Measurements from ENCODE around the gene UVSSA.

UVSSA gene

GRCh38 chr4:1351854-1352566 lies 5.0 kb downstream of the UVSSA start:
- TF ChIP-seq, protein P1, sequence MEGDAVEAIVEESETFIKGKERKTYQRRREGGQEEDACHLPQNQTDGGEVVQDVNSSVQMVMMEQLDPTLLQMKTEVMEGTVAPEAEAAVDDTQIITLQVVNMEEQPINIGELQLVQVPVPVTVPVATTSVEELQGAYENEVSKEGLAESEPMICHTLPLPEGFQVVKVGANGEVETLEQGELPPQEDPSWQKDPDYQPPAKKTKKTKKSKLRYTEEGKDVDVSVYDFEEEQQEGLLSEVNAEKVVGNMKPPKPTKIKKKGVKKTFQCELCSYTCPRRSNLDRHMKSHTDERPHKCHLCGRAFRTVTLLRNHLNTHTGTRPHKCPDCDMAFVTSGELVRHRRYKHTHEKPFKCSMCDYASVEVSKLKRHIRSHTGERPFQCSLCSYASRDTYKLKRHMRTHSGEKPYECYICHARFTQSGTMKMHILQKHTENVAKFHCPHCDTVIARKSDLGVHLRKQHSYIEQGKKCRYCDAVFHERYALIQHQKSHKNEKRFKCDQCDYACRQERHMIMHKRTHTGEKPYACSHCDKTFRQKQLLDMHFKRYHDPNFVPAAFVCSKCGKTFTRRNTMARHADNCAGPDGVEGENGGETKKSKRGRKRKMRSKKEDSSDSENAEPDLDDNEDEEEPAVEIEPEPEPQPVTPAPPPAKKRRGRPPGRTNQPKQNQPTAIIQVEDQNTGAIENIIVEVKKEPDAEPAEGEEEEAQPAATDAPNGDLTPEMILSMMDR (IDR thresholded peaks at IDR 0.05; ENCODE audit: low read depth, low read length, missing control alignments): peak; percentile 94
- no peak overlapping the region for H3K4me3 ChIP-seq (ENCODE audit: low read depth, low read length)
- peak; percentile 48 for DNase-seq (ENCODE audit: low read depth)
- in situ Hi-C loops (cut with HindIII; ENCODE audit: low sequenced_read_pairs): no loop called here

GRCh38 chr4:1352567-1352900 lies 5.5 kb downstream of the UVSSA start:
- no peak for DNase-seq (ENCODE audit: low read depth)
- in situ Hi-C loops (cut with HindIII; ENCODE audit: low sequenced_read_pairs): no loop called here
- H3K4me3 ChIP-seq (ENCODE audit: low read depth, low read length): no peak overlapping the region
- TF ChIP-seq, protein P1 (IDR thresholded peaks at IDR 0.05; ENCODE audit: low read depth, low read length, missing control alignments): no peak

DNA sequence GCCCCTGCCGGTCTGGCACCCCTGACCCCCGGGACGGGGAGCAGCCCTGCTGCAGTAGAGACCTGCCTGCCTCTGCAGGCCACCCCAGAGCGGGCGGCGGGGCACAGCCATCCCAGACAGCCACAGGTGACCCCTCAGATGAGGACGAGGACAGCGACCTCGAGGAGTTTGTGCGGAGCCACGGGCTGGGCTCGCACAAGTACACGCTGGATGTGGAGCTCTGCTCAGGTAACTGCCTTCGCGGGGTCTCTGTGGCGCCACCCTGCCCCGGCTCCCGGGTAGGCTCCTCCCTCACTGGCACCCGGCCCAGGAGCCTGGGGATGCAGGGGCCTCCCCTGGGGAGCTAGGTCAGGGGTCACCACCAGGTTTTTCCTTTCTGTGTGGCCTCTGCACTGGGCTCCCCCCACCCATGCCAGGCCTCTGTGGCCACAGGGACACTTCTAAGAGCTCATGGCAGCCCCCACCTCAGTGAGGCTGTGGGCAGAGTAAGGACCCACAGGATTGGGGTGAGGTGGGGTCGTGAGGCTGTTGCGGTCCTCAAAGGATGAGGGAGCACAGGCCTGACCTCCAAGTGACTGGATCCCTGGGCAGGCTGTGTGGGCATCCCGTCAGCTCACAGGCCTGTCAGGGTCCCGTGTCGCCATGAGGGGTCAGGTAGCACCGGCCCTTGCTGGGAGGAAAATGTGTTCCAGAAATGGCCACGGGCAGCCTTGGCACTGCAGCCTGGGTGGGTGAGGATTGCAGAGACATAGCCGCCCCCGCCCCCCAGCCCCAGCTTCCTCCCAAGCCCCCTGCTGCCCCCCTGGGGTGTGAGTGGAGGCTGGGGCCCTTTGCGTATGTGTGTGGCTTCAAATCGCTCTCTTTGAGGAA lies 6.4 kb downstream of the UVSSA start:
- DNase-seq (ENCODE audit: low read depth): no peak
- TF ChIP-seq, protein P1 (IDR thresholded peaks at IDR 0.05; ENCODE audit: low read depth, low read length, missing control alignments): no peak
- no peak overlapping the region for H3K4me3 ChIP-seq (ENCODE audit: low read depth, low read length)
- in situ Hi-C loops (cut with HindIII; ENCODE audit: low sequenced_read_pairs): no loop called here

DNA sequence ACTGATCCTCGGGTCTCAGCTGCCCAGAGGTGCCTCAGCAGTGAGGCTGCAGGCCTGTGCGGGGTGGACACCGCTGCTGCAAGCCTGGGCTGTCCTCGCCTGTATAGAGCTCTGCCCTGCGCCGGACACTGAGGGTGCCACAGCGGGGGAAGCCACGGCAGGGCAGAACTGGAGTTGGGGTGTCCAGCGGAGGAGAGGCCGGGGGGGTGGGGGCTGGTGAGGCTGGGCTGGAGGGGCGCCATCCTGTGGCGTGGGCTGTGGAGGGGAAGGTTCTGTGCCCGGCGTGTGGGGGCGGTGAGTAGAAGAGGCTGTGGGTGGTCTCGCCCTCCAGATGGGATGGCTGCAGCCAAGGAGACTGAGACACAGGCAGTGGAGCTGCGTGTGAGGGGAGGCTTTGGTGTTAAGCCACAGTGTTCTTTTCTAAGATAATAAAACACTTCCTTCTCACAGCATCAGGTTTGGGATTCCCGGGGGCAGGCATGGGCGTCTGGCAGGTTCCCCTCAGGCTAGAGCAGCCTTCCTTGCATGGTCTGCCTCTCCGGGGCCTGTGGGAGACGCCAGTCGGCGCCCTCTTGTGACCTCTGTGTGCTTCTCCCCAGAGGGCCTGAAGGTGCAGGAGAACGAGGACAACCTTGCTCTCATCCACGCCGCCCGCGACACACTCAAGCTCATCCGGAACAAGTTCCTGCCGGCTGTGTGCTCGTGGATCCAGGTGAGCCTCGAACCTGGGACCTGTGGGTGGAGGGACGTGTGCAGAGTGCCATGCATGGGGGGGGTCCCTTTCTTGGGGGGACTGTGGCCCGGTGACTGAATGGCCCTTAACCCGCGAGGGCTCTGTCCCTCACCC lies 7.4 kb downstream of the UVSSA start:
- TF ChIP-seq, protein P1 (IDR thresholded peaks at IDR 0.05; ENCODE audit: low read depth, low read length, missing control alignments): no peak
- in situ Hi-C loops (cut with HindIII; ENCODE audit: low sequenced_read_pairs): no loop called here
- no peak for DNase-seq (ENCODE audit: low read depth)
- no peak overlapping the region for H3K4me3 ChIP-seq (ENCODE audit: low read depth, low read length)

DNA sequence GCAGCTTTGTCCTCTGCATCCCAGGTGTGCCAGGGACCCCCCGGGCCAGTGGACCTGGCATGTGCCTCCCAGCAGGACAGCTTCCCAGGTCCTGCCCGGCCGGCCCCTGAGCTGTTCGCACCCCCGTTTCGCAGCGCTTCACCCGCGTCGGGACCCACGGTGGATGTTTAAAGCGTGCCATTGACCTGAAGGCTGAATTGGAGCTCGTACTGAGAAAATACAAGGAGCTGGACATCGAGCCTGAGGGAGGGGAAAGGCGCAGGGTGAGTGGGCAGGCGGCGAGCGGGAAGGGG lies 7.9 kb downstream of the UVSSA start:
- DNase-seq (ENCODE audit: low read depth): no peak
- no peak overlapping the region for H3K4me3 ChIP-seq (ENCODE audit: low read depth, low read length)
- in situ Hi-C loops (cut with HindIII; ENCODE audit: low sequenced_read_pairs): no loop called here
- TF ChIP-seq, protein P1 (IDR thresholded peaks at IDR 0.05; ENCODE audit: low read depth, low read length, missing control alignments): no peak

DNA sequence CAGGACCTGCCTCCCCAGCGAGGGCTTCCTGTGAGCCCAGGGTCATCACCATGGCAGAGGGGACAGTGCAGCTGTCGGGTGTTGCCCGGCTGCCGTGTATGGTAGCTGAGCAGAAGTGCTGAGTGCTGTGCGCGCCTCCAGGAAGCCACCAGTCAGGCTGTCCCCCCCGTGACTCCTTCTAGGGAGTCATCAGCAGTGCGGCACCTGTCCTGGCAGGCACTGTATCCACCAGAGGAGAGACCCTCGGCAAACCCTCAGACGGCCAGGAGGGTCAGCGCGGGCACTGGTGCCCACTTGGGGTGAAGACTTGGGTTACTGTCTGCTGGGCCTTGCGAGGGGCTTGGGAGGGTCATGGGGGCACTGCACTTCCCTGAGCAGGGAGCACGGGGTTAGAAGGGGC lies 8.4 kb downstream of the UVSSA start:
- TF ChIP-seq, protein P1 (IDR thresholded peaks at IDR 0.05; ENCODE audit: low read depth, low read length, missing control alignments): no peak
- H3K4me3 ChIP-seq (ENCODE audit: low read depth, low read length): no peak overlapping the region
- in situ Hi-C loops (cut with HindIII; ENCODE audit: low sequenced_read_pairs): no loop called here
- no peak for DNase-seq (ENCODE audit: low read depth)
